ENCODE measurements around the gene PSMG4. TPM values are rescaled to one million over a fixed set of nuclear protein-coding genes. Genes with fewer than 3 reads are reported as not detected.

Gene PSMG4
- total and polyA plus RNA-seq, 2 of the 8 experiments (the other 6 are each of a cell fraction or from before 2014, with no cell fraction given): 40.6 to 113 TPM

- Histone ChIP-seq H3K9ac (replicated peaks in 1 of 4; ENCODE audit: extremely low read depth in 1 of 4, low read depth in 3 of 4, low read length in 3 of 4) (no peak overlapping the region), H3K36me3 (ENCODE audit: control insufficient read depth in 2 of 4, insufficient read depth in 4 of 4, low read length in 3 of 4) (peaks cover 0 to 8% (median 2%) of the 10 kb centered on the region in 4 experiments; a peak in 2 of 8 replicates), H3K23ac (ENCODE audit: insufficient read length) (no peak overlapping the region), H3K27me3 (replicated peaks in 1 of 4; ENCODE audit: control insufficient read depth in 3 of 4, extremely low read depth in 1 of 4, insufficient read depth in 3 of 4, low read length in 3 of 4) (no peaks in the 10 kb centered on the region), H2BK120ac (replicated peaks; ENCODE audit: low read depth, low read length) (no peak overlapping the region), H3K4me3 (ENCODE audit: extremely low read depth in 1 of 4, insufficient read depth in 2 of 4, low read depth in 3 of 4, low read length in 4 of 4) (no peak overlapping the region), H3K79me1 (ENCODE audit: low read depth, low read length) (no peaks in the 10 kb centered on the region), H3K18ac (ENCODE audit: extremely low read depth, low read length) (no peak overlapping the region; the same call in 1 of the 2 replicates), H2BK20ac (ENCODE audit: low read length) (no peak overlapping the region), H3K56ac (replicated peaks; ENCODE audit: insufficient read length, low read depth, low read length) (no peak overlapping the region), H3K9me3 (ENCODE audit: insufficient read depth in 2 of 2, low read depth in 1 of 2, low read length in 1 of 2) (no peaks in the 10 kb centered on the region), H3K4me1 (replicated peaks in 1 of 4; ENCODE audit: control insufficient read depth in 3 of 4, insufficient read depth in 4 of 4, low read length in 3 of 4) (peaks cover 11 to 15% (median 15%) of the 10 kb centered on the region in 4 experiments), H4K5ac (ENCODE audit: insufficient read length, low read depth, low read length) (no peak overlapping the region), H2BK12ac (ENCODE audit: low read depth, low read length) (no peak overlapping the region; the same call in 1 of the 2 replicates), H3K23me2 (ENCODE audit: low read depth, low read length) (no peaks in the 10 kb centered on the region), H3K79me2 (ENCODE audit: control insufficient read depth in 1 of 2, insufficient read depth in 2 of 2, low read length in 2 of 2) (no peaks in the 10 kb centered on the region), H3K14ac (ENCODE audit: insufficient read length) (no peak overlapping the region), H2AK5ac (ENCODE audit: low read depth, low read length) (no peak overlapping the region), H3K27ac (ENCODE audit: low read depth, low read length) (no peak overlapping the region), H3K4me2 (ENCODE audit: insufficient read depth in 1 of 2, low read depth in 2 of 2, low read length in 2 of 2) (no peak overlapping the region), H4K91ac (replicated peaks; ENCODE audit: insufficient read length, low read length) (no peak overlapping the region), H4K8ac (ENCODE audit: extremely low read depth, insufficient read depth, low read length) (no peak overlapping the region; the same call in 1 of the 2 replicates), H2AFZ (ENCODE audit: low read length) (no peak overlapping the region), H2BK5ac (ENCODE audit: low read depth, low read length) (no peak overlapping the region), H3K4ac (replicated peaks; ENCODE audit: insufficient read length, low read depth, low read length) (no peak overlapping the region), H2BK15ac (ENCODE audit: low read length) (0 out of 2 replicates have a peak overlapping the region, but pooled peaks have one; percentile 46), H4K20me1 (replicated peaks in 1 of 2; ENCODE audit: control insufficient read depth in 1 of 2, insufficient read depth in 2 of 2, low read length in 2 of 2) (no peaks in the 10 kb centered on the region)
- DNase-seq (ENCODE audit: low read depth in 1 of 2, low spot score in 2 of 2) (no peak), FAIRE-seq (no peak)
- 93% methylated on average over 23 of the region's 23 CpGs; no CpG with 5 or more reads in 1 of the 2 experiments for WGBS, 2 experiments (ENCODE audit: extremely low coverage in 1 of 2, insufficient coverage in 1 of 2, insufficient read length in 1 of 2, insufficient replicate concordance in 2 of 2, low coverage in 1 of 2, low lambda C conversion rate in 2 of 2, missing lambda C conversion rate in 1 of 2)
- CTCF ChIA-PET (ENCODE audit: partially characterized antibody): interaction anchor here (0.8 to 5.1 kb wide), 8 partner anchors 8 to 285 kb away, joined by 3 to 35 read pairs (median 4); no protein-coding TSS in a partner anchor
- TF ChIP-seq JUN (IDR thresholded peaks at IDR 0.05; ENCODE audit: low read depth, low read length): no peak
- TF ChIP-seq SRF (IDR thresholded peaks at IDR 0.05; ENCODE audit: low read depth, low read length): no peak
- POLR2A ChIA-PET (ENCODE audit: partially characterized antibody): interaction anchor here (1.1 to 2.0 kb wide), 2 partner anchors 11 to 24 kb away, joined by 3 to 4 read pairs; no protein-coding TSS in a partner anchor
Measured at GRCh38 chr6:3283641-3284435, 25.1 kb downstream of the PSMG4 start.

Measured in H1 (cell line).